Erythroblast (primary cell): ENCODE data around the gene CLK4.

ENCODE experiments used
- GATA1 ChIP-seq: IDR thresholded peaks from 2 replicates; pipeline ENCODE4 v1.6.1; 2011; ENCODE audit warnings: low read depth, mild to moderate bottlenecking, control low read depth, low read length, moderate library complexity
- POLR2A ChIP-seq: IDR thresholded peaks from 2 replicates; pipeline ENCODE4 v1.6.1; 2011; ENCODE audit warnings: mild to moderate bottlenecking, low read length

- TF ChIP-seq POLR2A: no peak
- TF ChIP-seq GATA1: no peak
Measured at GRCh38 chr5:178674334-178674733, 47.5 kb upstream of the CLK4 start.
